ENCODE data around the gene ECSIT.
"Not testable (repeated sequence)": the region's sequence is repeated elsewhere in the genome, so short reads cannot be mapped to it uniquely, and the experiment has no call there.

ECSIT gene

GRCh38 chr19:11528551-11529341 is at the start of gene ECSIT:
Gene ECSIT (minus strand): TSS chr19:11529134. CDS start chr19:11519170, 9,964 bp downstream.
- peak; percentile 95 for DNase-seq

GRCh38 chr19:11577451-11578257 is 48.7 kb upstream of the ECSIT start, which contains the start of gene ACP5:
Gene ACP5 (minus strand): TSS chr19:11577645. CDS start chr19:11577317, 328 bp downstream.
- DNase-seq: peak; percentile 23

GRCh38 chr19:11576227-11576626 is 47.3 kb upstream of the ECSIT start:
- no peak for DNase-seq

GRCh38 chr19:11574689-11575088 is 45.8 kb upstream of the ECSIT start:
- DNase-seq: no peak

- not testable (repeated sequence) for DNase-seq
Observed at GRCh38 chr19:11573763-11574162, 44.8 kb upstream of the ECSIT start.

GRCh38 chr19:11573354-11573753 is 44.4 kb upstream of the ECSIT start:
- DNase-seq: not testable (repeated sequence)

- DNase-seq: no peak
Observed at GRCh38 chr19:11570039-11570462, 41.1 kb upstream of the ECSIT start.

- DNase-seq: no peak
Observed at GRCh38 chr19:11566164-11566563, 37.2 kb upstream of the ECSIT start.

- DNase-seq: not testable (repeated sequence)
Observed at GRCh38 chr19:11565649-11565980, 36.7 kb upstream of the ECSIT start.

GRCh38 chr19:11564082-11564807 is 35.3 kb upstream of the ECSIT start:
- not testable (repeated sequence) for DNase-seq

GRCh38 chr19:11563532-11563931 is 34.6 kb upstream of the ECSIT start:
- no peak for DNase-seq

- peak; percentile 85 for DNase-seq
Observed at GRCh38 chr19:11560404-11561051, 31.6 kb upstream of the ECSIT start.

- DNase-seq: peak; percentile 98
Observed at GRCh38 chr19:11558881-11559828, 30.2 kb upstream of the ECSIT start, which contains the start of gene ELOF1. Gene ELOF1 (minus strand): TSS chr19:11559230. CDS start chr19:11554347, 4,883 bp downstream.

GRCh38 chr19:11556634-11557420 is 27.9 kb upstream of the ECSIT start:
- no peak for DNase-seq

- DNase-seq: no peak
Observed at GRCh38 chr19:11555246-11555645, 26.3 kb upstream of the ECSIT start.

- no peak for DNase-seq
Observed at GRCh38 chr19:11554160-11554559, 25.2 kb upstream of the ECSIT start.

- no peak for DNase-seq
Observed at GRCh38 chr19:11552666-11553372, 23.9 kb upstream of the ECSIT start.

GRCh38 chr19:11551603-11552235 is 22.8 kb upstream of the ECSIT start:
- no peak for DNase-seq

GRCh38 chr19:11550265-11550664 is 21.3 kb upstream of the ECSIT start:
- DNase-seq: no peak

All from NCI-H1436 (cell line).